GM19023 (cell line): ENCODE data around the gene CCDC201.
"Not testable (repeated sequence)": the region's sequence is repeated elsewhere in the genome, so short reads cannot be mapped to it uniquely, and the experiment has no call there.

Experiments used
- ATAC-seq: cut with Tn5 transposase; IDR thresholded peaks from one replicate; pipeline ENCODE4 v1.9.1; 2021; ENCODE audit warnings: mild to moderate bottlenecking, moderate library complexity; ENCODE audit not compliant: unreplicated experiment

CCDC201 gene

GRCh38 chr7:45874408-45875131 lies 1.7 kb upstream of the CCDC201 start:
- no peak for ATAC-seq

- ATAC-seq: no peak
These were observed 473 bp upstream of the CCDC201 start for GRCh38 chr7:45873355-45873754.

- no peak for ATAC-seq
These were observed 507 bp downstream of the CCDC201 start for GRCh38 chr7:45872116-45873034.

GRCh38 chr7:45869426-45869825 lies 3.5 kb downstream of the CCDC201 start:
- ATAC-seq: no peak

GRCh38 chr7:45867471-45867870 lies 5.4 kb downstream of the CCDC201 start:
- ATAC-seq: no peak

- ATAC-seq: no peak
These were observed 7.1 kb downstream of the CCDC201 start for GRCh38 chr7:45865594-45866410.

- ATAC-seq: no peak
These were observed 9.2 kb downstream of the CCDC201 start for GRCh38 chr7:45863715-45864114.

- not testable (repeated sequence) for ATAC-seq
These were observed 16.0 kb downstream of the CCDC201 start for GRCh38 chr7:45856888-45857287.

GRCh38 chr7:45855680-45856079 lies 17.2 kb downstream of the CCDC201 start:
- ATAC-seq: not testable (repeated sequence)

- ATAC-seq: not testable (repeated sequence)
These were observed 19.4 kb downstream of the CCDC201 start for GRCh38 chr7:45853491-45853890.

GRCh38 chr7:45852984-45853383 lies 19.9 kb downstream of the CCDC201 start:
- not testable (repeated sequence) for ATAC-seq

- not testable (repeated sequence) for ATAC-seq
These were observed 24.1 kb downstream of the CCDC201 start for GRCh38 chr7:45848734-45849133.

- not testable (repeated sequence) for ATAC-seq
These were observed 26.3 kb downstream of the CCDC201 start for GRCh38 chr7:45846536-45846935.

- ATAC-seq: not testable (repeated sequence)
These were observed 30.8 kb downstream of the CCDC201 start for GRCh38 chr7:45841926-45842717.

GRCh38 chr7:45838852-45839251 lies 34.0 kb downstream of the CCDC201 start:
- not testable (repeated sequence) for ATAC-seq

GRCh38 chr7:45832433-45833177 lies 40.3 kb downstream of the CCDC201 start:
- not testable (repeated sequence) for ATAC-seq

GRCh38 chr7:45829846-45830245 lies 43.0 kb downstream of the CCDC201 start:
- not testable (repeated sequence) for ATAC-seq

GRCh38 chr7:45827731-45828130 lies 45.2 kb downstream of the CCDC201 start:
- not testable (repeated sequence) for ATAC-seq

GRCh38 chr7:45826550-45826949 lies 46.3 kb downstream of the CCDC201 start:
- ATAC-seq: not testable (repeated sequence)
